Measurements from ENCODE around the gene CD22.

CD22 gene

DNA sequence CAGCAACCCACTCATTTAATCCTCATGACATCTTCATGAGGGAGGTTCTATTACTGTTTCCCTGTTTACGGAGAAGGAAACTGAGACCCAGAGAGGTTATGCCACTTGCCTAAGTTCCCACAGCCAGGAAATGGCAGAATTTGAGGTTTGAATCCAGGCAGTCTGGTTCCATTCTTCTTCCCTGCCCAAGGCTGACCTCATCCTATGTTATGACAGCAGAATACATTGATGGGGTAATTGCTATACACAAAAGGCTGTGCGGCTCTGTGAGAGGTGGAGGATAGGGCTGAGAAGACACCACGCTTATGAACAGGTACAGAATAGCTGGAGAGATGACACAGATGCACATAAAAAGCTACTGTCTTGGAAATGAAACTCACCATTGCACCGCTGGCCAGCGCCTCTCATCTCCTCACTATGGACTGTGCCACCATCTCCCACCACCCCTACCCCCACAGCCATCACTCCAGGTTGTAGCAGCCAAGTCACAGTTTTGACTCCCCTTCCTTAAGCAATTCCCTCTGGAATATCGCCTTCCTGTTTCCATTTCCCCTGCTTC, 25.6 kb upstream of the CD22 start:
- DNase-seq (ENCODE audit: low spot score in 2 of 2) (no peak), ATAC-seq (no peak)
- Mint-ChIP-seq H3K27ac (no peak overlapping the region), H3K9me3 (no peaks in the 10 kb centered on the region), H3K36me3 (no peaks in the 10 kb centered on the region), H3K4me3 (no peak overlapping the region), H3K4me1 (no peaks in the 10 kb centered on the region)

GRCh38 chr19:35304036-35304435, 25.0 kb upstream of the CD22 start:
- Mint-ChIP-seq H3K36me3 (no peaks in the 10 kb centered on the region), H3K4me3 (no peak overlapping the region), H3K9me3 (no peaks in the 10 kb centered on the region), H3K27ac (no peak overlapping the region), H3K4me1 (no peaks in the 10 kb centered on the region)
- no peak for DNase-seq (ENCODE audit: low spot score in 2 of 2)
- no peak for ATAC-seq

- no peak for ATAC-seq
- DNase-seq (ENCODE audit: low spot score in 2 of 2): no peak
- Mint-ChIP-seq H3K9me3 (no peaks in the 10 kb centered on the region), H3K4me1 (no peaks in the 10 kb centered on the region), H3K4me3 (no peak overlapping the region), H3K36me3 (no peaks in the 10 kb centered on the region), H3K27ac (no peak overlapping the region)
These were observed 23.8 kb upstream of the CD22 start for GRCh38 chr19:35305181-35305580.

GRCh38 chr19:35306473-35307246, 22.3 kb upstream of the CD22 start:
- no peak overlapping the region for H3K4me3 Mint-ChIP-seq
- DNase-seq (ENCODE audit: low spot score in 2 of 2) (no peak), ATAC-seq (no peak)
- no peaks in the 10 kb centered on the region for H3K9me3 Mint-ChIP-seq
- H3K36me3 Mint-ChIP-seq: no peaks in the 10 kb centered on the region
- H3K27ac Mint-ChIP-seq: no peak overlapping the region
- no peaks in the 10 kb centered on the region for H3K4me1 Mint-ChIP-seq

DNA sequence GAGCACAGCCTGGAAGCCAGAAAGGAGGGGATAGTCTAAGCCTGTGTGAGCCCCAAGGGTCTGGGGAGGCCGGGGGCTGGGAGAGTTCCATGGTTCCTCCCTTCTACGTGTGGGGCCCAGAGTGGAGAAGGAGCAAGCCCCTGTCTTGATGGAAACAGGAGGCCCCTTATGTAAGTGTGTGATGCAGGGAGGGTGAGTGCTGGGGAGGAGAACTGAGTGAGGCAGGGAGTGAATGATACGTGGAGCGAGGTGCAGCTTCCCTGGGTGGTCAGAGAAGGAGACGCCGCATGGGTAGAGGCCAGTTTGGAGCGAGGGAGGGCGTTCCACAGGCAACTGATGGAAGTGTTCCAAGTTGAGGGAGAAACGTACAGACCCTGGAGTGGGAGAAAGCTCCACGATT, 21.1 kb upstream of the CD22 start:
- no peak overlapping the region for H3K27ac Mint-ChIP-seq
- no peaks in the 10 kb centered on the region for H3K9me3 Mint-ChIP-seq
- no peak overlapping the region for H3K4me3 Mint-ChIP-seq
- DNase-seq (ENCODE audit: low spot score in 2 of 2): no peak
- H3K4me1 Mint-ChIP-seq: no peaks in the 10 kb centered on the region
- no peaks in the 10 kb centered on the region for H3K36me3 Mint-ChIP-seq
- ATAC-seq: no peak

- ATAC-seq: no peak
- Mint-ChIP-seq H3K27ac (peak overlapping the region; percentile 8), H3K4me3 (no peak overlapping the region), H3K4me1 (no peaks in the 10 kb centered on the region), H3K36me3 (no peaks in the 10 kb centered on the region), H3K9me3 (no peaks in the 10 kb centered on the region)
- DNase-seq (ENCODE audit: low spot score in 2 of 2): no peak
These were observed 20.1 kb upstream of the CD22 start for GRCh38 chr19:35308910-35309309.

GRCh38 chr19:35309481-35310279, 19.3 kb upstream of the CD22 start:
- Mint-ChIP-seq H3K36me3 (no peaks in the 10 kb centered on the region), H3K4me1 (no peaks in the 10 kb centered on the region), H3K4me3 (no peak overlapping the region), H3K9me3 (no peaks in the 10 kb centered on the region), H3K27ac (no peak overlapping the region)
- no peak for ATAC-seq
- no peak for DNase-seq (ENCODE audit: low spot score in 2 of 2)

- ATAC-seq (no peak), DNase-seq (ENCODE audit: low spot score in 2 of 2) (no peak)
- H3K4me1 Mint-ChIP-seq: no peaks in the 10 kb centered on the region
- H3K9me3 Mint-ChIP-seq: no peaks in the 10 kb centered on the region
- H3K4me3 Mint-ChIP-seq: no peak overlapping the region
- no peak overlapping the region for H3K27ac Mint-ChIP-seq
- H3K36me3 Mint-ChIP-seq: no peaks in the 10 kb centered on the region
These were observed 18.7 kb upstream of the CD22 start for GRCh38 chr19:35310331-35310730.

GRCh38 chr19:35310811-35311465, 18.0 kb upstream of the CD22 start:
- Mint-ChIP-seq H3K9me3 (no peaks in the 10 kb centered on the region), H3K4me3 (no peak overlapping the region), H3K27ac (peak overlapping the region; percentile 77), H3K4me1 (no peaks in the 10 kb centered on the region), H3K36me3 (no peaks in the 10 kb centered on the region)
- no peak for ATAC-seq
- DNase-seq (ENCODE audit: low spot score in 2 of 2): no peak

DNA sequence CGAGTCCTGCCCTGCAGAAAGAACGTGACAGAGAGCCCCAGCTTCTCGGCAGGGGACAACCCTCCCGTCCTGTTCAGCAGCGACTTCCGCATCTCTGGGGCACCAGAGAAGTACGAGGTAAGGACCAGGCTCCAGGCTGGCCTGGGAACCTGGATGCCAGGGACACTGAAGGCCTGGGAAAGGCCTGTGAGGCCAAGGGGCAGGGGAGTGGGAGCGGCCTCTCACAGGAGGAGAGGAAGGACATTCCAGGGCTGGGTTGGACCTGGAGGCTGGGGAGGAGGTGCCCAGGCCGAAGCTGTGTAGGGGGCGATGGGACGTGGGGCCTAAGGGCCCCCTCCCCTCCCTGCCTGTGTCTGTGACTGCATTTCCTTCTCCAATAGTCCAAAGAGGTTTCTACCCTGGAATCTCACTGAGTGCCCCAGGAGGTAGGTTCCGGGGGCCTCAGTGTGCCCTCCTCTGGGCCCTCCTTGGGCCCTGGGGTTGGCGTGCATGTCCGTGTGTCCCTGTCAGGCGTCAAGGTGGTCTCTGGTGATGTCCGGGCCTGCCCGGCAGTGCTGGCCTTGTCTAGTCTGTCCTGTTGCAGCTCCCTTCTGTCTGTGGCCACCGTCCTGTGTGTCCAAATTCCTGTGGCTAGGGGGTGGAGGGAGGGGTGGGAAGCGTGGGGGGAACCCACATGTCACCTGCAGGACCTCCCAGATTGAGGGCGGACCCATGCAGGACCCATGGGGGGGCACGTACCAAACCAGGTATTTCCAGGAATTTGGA, 16.9 kb upstream of the CD22 start:
- no peaks in the 10 kb centered on the region for H3K4me1 Mint-ChIP-seq

DNA sequence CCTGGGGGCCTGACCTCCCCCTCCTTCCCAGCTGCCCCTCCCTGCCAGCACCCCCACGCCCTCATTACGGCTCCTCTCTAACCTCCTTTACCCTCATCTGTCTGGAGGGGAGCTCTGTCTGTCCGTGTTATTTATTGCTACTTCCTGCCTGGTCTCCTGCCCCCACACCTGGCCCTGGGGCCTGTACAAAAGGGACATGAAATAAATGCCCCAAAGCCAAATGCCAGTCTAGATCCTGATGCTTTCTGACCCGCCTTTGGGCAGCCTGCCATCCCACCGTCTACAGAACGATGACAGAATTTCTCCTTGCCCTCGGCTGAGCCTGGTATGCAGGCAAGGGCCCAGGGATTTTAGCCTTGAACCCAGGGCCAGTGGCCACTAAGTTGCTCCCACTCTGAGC, 15.4 kb upstream of the CD22 start:
- H3K36me3 Mint-ChIP-seq: peaks cover 3% of the 10 kb centered on the region
- DNase-seq (ENCODE audit: low spot score in 2 of 2): no peak
- no peak overlapping the region for H3K27ac Mint-ChIP-seq
- no peak overlapping the region for H3K4me3 Mint-ChIP-seq
- ATAC-seq: no peak
- H3K4me1 Mint-ChIP-seq: peaks cover 3% of the 10 kb centered on the region
- H3K9me3 Mint-ChIP-seq: no peaks in the 10 kb centered on the region

More for the DNA sequence above, 16.9 kb upstream of the CD22 start:
- no peaks in the 10 kb centered on the region for H3K9me3 Mint-ChIP-seq
- ATAC-seq (no peak), DNase-seq (ENCODE audit: low spot score in 2 of 2) (no peak)
- no peaks in the 10 kb centered on the region for H3K36me3 Mint-ChIP-seq
- no peak overlapping the region for H3K4me3 Mint-ChIP-seq
- peak overlapping the region; percentile 77 for H3K27ac Mint-ChIP-seq

GRCh38 chr19:35314031-35314430, 15.0 kb upstream of the CD22 start:
- no peaks in the 10 kb centered on the region for H3K9me3 Mint-ChIP-seq
- DNase-seq (ENCODE audit: low spot score in 2 of 2): no peak
- no peak for ATAC-seq
- peaks cover 4% of the 10 kb centered on the region for H3K36me3 Mint-ChIP-seq
- H3K4me1 Mint-ChIP-seq: peaks cover 7% of the 10 kb centered on the region
- no peak overlapping the region for H3K4me3 Mint-ChIP-seq
- no peak overlapping the region for H3K27ac Mint-ChIP-seq

GRCh38 chr19:35314858-35315470, 14.0 kb upstream of the CD22 start:
- DNase-seq (ENCODE audit: low spot score in 2 of 2) (no peak), ATAC-seq (no peak)
- H3K27ac Mint-ChIP-seq: no peak overlapping the region

GRCh38 chr19:35315883-35316282, 13.1 kb upstream of the CD22 start:
- H3K27ac Mint-ChIP-seq: no peak overlapping the region
- H3K4me1 Mint-ChIP-seq: peaks cover 9% of the 10 kb centered on the region
- no peak for ATAC-seq
- no peak overlapping the region for H3K4me3 Mint-ChIP-seq
- peaks cover 4% of the 10 kb centered on the region for H3K36me3 Mint-ChIP-seq
- H3K9me3 Mint-ChIP-seq: no peaks in the 10 kb centered on the region
- no peak for DNase-seq (ENCODE audit: low spot score in 2 of 2)

More at GRCh38 chr19:35314858-35315470, 14.0 kb upstream of the CD22 start:
- Mint-ChIP-seq H3K4me1 (peaks cover 9% of the 10 kb centered on the region), H3K4me3 (no peak overlapping the region), H3K9me3 (no peaks in the 10 kb centered on the region), H3K36me3 (peaks cover 4% of the 10 kb centered on the region)
